ENCODE measurements around the gene DLD. TPM values are rescaled to one million over a fixed set of nuclear protein-coding genes. Genes with fewer than 3 reads are reported as not detected.
A peak's percentile ranks its signal among the peaks of the same experiment; 100 is the strongest.

Gene DLD
- total and polyA plus RNA-seq, 2 of the 13 experiments (the other 11 are each of a cell fraction or from before 2014, with no cell fraction given), result 56.8 to 95.2 TPM

DNA sequence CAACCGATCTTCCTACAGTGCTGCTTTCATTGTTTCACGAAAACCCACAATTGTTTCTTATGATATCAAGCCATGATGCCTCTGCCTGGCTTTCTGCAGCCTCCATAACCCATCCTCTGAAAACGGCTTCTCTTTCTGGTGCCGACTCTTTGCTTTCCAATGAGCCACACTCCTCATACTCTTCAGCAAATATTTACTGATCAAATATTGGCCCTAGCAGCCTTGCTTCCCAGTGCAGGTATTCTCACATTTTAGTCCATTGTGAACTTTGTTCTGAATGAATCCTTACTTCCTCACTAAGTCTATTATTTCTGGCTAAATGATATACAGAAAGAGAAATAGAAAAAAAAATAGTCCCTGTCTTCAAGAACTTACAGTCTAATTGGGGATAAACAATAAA lies 76.4 kb downstream of the DLD start (continued):
- TF ChIP-seq KDM4B (CRISPR knock-in tag; IDR thresholded peaks at IDR 0.05) (0 out of 2 replicates have a peak, but pooled peaks have one; percentile 36), ISX (CRISPR knock-in tag; conservative IDR thresholded peaks at IDR 0.05) (no peak), SNAPC2 (CRISPR knock-in tag; IDR thresholded peaks at IDR 0.05) (no peak), ATRX (CRISPR knock-in tag; IDR thresholded peaks at IDR 0.05; ENCODE audit: borderline replicate concordance) (no peak), NFATC3 (CRISPR knock-in tag; IDR thresholded peaks at IDR 0.05) (no peak), ADNP (CRISPR knock-in tag; IDR thresholded peaks at IDR 0.05) (no peak), ZNF605 (CRISPR knock-in tag; IDR thresholded peaks at IDR 0.05) (no peak), MLLT10 (CRISPR knock-in tag; IDR thresholded peaks at IDR 0.05) (no peak), ZNF781 (CRISPR knock-in tag; IDR thresholded peaks at IDR 0.05; ENCODE audit: borderline replicate concordance, not compliant biosample characterization) (no peak), ZNF292 (CRISPR knock-in tag; IDR thresholded peaks at IDR 0.05; ENCODE audit: borderline replicate concordance, low read depth) (no peak), ZNF652 (CRISPR knock-in tag; IDR thresholded peaks at IDR 0.05; ENCODE audit: borderline replicate concordance, low read depth) (no peak), ZNF563 (CRISPR knock-in tag; IDR thresholded peaks at IDR 0.05) (no peak), RAD51 (IDR thresholded peaks at IDR 0.05; ENCODE audit: borderline replicate concordance) (no peak), RAD21 (CRISPR knock-in tag; IDR thresholded peaks at IDR 0.05) (no peak), MATR3 (CRISPR knock-in tag; IDR thresholded peaks at IDR 0.05) (no peak), KMT2B (CRISPR knock-in tag; IDR thresholded peaks at IDR 0.05) (no peak), PHF8 (CRISPR knock-in tag; IDR thresholded peaks at IDR 0.05) (no peak), ZNF451 (CRISPR knock-in tag; IDR thresholded peaks at IDR 0.05) (no peak)
- TF ChIP-seq, protein P1, sequence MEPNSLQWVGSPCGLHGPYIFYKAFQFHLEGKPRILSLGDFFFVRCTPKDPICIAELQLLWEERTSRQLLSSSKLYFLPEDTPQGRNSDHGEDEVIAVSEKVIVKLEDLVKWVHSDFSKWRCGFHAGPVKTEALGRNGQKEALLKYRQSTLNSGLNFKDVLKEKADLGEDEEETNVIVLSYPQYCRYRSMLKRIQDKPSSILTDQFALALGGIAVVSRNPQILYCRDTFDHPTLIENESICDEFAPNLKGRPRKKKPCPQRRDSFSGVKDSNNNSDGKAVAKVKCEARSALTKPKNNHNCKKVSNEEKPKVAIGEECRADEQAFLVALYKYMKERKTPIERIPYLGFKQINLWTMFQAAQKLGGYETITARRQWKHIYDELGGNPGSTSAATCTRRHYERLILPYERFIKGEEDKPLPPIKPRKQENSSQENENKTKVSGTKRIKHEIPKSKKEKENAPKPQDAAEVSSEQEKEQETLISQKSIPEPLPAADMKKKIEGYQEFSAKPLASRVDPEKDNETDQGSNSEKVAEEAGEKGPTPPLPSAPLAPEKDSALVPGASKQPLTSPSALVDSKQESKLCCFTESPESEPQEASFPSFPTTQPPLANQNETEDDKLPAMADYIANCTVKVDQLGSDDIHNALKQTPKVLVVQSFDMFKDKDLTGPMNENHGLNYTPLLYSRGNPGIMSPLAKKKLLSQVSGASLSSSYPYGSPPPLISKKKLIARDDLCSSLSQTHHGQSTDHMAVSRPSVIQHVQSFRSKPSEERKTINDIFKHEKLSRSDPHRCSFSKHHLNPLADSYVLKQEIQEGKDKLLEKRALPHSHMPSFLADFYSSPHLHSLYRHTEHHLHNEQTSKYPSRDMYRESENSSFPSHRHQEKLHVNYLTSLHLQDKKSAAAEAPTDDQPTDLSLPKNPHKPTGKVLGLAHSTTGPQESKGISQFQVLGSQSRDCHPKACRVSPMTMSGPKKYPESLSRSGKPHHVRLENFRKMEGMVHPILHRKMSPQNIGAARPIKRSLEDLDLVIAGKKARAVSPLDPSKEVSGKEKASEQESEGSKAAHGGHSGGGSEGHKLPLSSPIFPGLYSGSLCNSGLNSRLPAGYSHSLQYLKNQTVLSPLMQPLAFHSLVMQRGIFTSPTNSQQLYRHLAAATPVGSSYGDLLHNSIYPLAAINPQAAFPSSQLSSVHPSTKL (CRISPR knock-in tag; IDR thresholded peaks at IDR 0.05), result peak; percentile 97
- TF ChIP-seq, protein P2, sequence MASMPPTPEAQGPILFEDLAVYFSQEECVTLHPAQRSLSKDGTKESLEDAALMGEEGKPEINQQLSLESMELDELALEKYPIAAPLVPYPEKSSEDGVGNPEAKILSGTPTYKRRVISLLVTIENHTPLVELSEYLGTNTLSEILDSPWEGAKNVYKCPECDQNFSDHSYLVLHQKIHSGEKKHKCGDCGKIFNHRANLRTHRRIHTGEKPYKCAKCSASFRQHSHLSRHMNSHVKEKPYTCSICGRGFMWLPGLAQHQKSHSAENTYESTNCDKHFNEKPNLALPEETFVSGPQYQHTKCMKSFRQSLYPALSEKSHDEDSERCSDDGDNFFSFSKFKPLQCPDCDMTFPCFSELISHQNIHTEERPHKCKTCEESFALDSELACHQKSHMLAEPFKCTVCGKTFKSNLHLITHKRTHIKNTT (CRISPR knock-in tag; IDR thresholded peaks at IDR 0.05), result no peak
- TF ChIP-seq, protein P3, sequence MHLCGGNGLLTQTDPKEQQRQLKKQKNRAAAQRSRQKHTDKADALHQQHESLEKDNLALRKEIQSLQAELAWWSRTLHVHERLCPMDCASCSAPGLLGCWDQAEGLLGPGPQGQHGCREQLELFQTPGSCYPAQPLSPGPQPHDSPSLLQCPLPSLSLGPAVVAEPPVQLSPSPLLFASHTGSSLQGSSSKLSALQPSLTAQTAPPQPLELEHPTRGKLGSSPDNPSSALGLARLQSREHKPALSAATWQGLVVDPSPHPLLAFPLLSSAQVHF (CRISPR knock-in tag; IDR thresholded peaks at IDR 0.05), result no peak
- TF ChIP-seq, protein P4, sequence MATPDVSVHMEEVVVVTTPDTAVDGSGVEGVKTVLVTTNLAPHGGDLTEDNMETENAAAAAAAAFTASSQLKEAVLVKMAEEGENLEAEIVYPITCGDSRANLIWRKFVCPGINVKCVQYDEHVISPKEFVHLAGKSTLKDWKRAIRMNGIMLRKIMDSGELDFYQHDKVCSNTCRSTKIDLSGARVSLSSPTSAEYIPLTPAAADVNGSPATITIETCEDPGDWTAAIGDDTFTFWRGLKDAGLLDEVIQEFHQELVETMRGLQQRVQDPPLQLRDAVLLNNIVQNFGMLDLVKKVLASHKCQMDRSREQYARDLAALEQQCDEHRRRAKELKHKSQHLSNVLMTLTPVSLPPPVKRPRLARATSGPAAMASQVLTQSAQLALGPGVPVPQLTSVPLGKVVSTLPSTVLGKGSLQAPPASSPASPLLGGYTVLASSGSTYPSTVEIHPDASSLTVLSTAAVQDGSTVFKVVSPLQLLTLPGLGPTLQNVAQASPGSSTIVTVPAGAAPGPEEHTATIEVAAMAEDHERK (CRISPR knock-in tag; IDR thresholded peaks at IDR 0.05; ENCODE audit: low read depth), result no peak
- TF ChIP-seq, protein P5, sequence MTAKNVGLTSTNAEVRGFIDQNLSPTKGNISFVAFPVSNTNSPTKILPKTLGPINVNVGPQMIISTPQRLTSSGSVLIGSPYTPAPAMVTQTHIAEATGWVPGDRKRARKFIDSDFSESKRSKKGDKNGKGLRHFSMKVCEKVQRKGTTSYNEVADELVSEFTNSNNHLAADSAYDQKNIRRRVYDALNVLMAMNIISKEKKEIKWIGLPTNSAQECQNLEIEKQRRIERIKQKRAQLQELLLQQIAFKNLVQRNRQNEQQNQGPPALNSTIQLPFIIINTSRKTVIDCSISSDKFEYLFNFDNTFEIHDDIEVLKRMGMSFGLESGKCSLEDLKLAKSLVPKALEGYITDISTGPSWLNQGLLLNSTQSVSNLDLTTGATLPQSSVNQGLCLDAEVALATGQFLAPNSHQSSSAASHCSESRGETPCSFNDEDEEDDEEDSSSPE (CRISPR knock-in tag; IDR thresholded peaks at IDR 0.05), result no peak

Data from HepG2 (cell line).